ENCODE data around the gene FAM53A.

Gene FAM53A

DNA sequence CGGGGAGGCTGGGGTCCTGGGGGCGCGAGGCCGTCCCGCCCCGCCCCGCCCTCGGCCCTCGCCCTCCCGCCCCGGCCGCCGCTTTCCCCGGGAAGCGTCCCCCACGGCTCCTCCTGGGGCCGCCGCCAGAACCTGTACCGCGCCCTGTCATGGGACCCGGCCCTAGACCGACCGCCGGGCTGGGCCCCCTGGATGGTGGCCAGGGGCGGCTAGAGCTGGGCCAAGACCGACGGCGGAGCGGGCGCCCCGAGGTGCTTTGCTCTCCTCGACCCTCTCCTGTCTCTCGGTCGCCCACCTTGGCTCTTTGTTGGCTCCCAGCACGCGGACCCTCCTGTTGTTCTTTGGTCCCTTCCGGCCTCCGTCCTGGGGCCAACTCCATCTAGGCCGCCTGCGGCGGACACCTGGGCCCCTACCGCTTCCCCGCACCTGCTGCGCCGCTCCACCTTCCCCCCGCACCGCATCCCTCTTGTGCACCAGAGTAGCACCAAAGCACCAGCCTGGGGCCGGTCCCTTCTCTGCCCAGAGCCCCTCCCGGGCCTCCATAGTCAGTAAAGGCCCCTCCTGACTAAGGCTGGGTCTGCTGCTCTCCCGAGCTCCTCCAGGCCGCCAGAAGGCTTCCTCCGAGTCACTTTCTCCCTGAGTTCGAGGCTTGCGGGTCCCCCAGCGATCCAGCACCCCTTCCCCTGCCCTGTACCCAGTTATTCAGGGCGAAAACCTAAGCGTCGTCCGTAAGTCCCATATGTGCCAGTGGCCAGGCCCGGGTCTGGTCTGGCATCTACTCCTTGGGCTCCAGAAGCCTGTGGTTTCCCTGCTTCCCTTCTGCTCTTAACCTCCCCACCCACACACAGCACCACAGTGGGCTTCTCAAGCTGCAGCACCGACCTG is 37.8 kb upstream of the FAM53A start:
- H3K27ac ChIP-seq (ENCODE audit: extremely low read depth, low read depth, low read length): peak overlapping the region; percentile 53; the same call in 1 of the 2 replicates
- TF ChIP-seq YY2 (tag by site-specific recombination; IDR thresholded peaks at IDR 0.05): no peak
- TF ChIP-seq ZIC2 (tag by site-specific recombination; IDR thresholded peaks at IDR 0.05): peak; percentile 71
- no peak for TF ChIP-seq ZNF600 (tag by site-specific recombination; IDR thresholded peaks at IDR 0.05)
- 0 out of 2 replicates have a peak, but pooled peaks have one; percentile 26 for TF ChIP-seq ZNF335 (tag by site-specific recombination; conservative IDR thresholded peaks at IDR 0.05)
- TF ChIP-seq, protein P1, sequence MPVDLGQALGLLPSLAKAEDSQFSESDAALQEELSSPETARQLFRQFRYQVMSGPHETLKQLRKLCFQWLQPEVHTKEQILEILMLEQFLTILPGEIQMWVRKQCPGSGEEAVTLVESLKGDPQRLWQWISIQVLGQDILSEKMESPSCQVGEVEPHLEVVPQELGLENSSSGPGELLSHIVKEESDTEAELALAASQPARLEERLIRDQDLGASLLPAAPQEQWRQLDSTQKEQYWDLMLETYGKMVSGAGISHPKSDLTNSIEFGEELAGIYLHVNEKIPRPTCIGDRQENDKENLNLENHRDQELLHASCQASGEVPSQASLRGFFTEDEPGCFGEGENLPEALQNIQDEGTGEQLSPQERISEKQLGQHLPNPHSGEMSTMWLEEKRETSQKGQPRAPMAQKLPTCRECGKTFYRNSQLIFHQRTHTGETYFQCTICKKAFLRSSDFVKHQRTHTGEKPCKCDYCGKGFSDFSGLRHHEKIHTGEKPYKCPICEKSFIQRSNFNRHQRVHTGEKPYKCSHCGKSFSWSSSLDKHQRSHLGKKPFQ (tag by site-specific recombination; IDR thresholded peaks at IDR 0.05): no peak
- TF ChIP-seq, protein P2, sequence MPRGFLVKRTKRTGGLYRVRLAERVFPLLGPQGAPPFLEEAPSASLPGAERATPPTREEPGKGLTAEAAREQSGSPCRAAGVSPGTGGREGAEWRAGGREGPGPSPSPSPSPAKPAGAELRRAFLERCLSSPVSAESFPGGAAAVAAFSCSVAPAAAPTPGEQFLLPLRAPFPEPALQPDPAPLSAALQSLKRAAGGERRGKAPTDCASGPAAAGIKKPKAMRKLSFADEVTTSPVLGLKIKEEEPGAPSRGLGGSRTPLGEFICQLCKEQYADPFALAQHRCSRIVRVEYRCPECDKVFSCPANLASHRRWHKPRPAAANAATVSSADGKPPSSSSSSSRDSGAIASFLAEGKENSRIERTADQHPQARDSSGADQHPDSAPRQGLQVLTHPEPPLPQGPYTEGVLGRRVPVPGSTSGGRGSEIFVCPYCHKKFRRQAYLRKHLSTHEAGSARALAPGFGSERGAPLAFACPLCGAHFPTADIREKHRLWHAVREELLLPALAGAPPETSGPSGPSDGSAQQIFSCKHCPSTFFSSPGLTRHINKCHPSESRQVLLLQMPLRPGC (tag by site-specific recombination; IDR thresholded peaks at IDR 0.05): 0 out of 2 replicates have a peak, but pooled peaks have one; percentile 8
- TF ChIP-seq ZEB2 (tag by site-specific recombination; IDR thresholded peaks at IDR 0.05): 0 out of 2 replicates have a peak, but pooled peaks have one; percentile 32
- 0 out of 2 replicates have a peak, but pooled peaks have one; percentile 15 for TF ChIP-seq ZBTB20 (tag by site-specific recombination; IDR thresholded peaks at IDR 0.05)
- TF ChIP-seq, protein P3, sequence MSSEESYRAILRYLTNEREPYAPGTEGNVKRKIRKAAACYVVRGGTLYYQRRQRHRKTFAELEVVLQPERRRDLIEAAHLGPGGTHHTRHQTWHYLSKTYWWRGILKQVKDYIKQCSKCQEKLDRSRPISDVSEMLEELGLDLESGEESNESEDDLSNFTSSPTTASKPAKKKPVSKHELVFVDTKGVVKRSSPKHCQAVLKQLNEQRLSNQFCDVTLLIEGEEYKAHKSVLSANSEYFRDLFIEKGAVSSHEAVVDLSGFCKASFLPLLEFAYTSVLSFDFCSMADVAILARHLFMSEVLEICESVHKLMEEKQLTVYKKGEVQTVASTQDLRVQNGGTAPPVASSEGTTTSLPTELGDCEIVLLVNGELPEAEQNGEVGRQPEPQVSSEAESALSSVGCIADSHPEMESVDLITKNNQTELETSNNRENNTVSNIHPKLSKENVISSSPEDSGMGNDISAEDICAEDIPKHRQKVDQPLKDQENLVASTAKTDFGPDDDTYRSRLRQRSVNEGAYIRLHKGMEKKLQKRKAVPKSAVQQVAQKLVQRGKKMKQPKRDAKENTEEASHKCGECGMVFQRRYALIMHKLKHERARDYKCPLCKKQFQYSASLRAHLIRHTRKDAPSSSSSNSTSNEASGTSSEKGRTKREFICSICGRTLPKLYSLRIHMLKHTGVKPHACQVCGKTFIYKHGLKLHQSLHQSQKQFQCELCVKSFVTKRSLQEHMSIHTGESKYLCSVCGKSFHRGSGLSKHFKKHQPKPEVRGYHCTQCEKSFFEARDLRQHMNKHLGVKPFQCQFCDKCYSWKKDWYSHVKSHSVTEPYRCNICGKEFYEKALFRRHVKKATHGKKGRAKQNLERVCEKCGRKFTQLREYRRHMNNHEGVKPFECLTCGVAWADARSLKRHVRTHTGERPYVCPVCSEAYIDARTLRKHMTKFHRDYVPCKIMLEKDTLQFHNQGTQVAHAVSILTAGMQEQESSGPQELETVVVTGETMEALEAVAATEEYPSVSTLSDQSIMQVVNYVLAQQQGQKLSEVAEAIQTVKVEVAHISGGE (tag by site-specific recombination; conservative IDR thresholded peaks at IDR 0.05; ENCODE audit: low read depth): 0 out of 2 replicates have a peak, but pooled peaks have one; percentile 30
- CTCF ChIA-PET: interaction anchor here (0.7 to 1.2 kb wide), 3 partner anchors 28 to 173 kb away, joined by 3 to 9 read pairs (median 7); no protein-coding TSS in a partner anchor
- H3K4me1 ChIP-seq (ENCODE audit: control insufficient read depth, insufficient read depth, low read length): no peaks in the 10 kb centered on the region
- H3K36me3 ChIP-seq (ENCODE audit: control insufficient read depth in 2 of 2, insufficient read depth in 1 of 2, low read length in 2 of 2): peaks cover 11 to 65% of the 10 kb centered on the region in 2 experiments; a peak in 2 of 3 replicates
- H3K4me3 ChIP-seq (ENCODE audit: low read depth, low read length): peak overlapping the region; percentile 74
- H3K9me3 ChIP-seq (ENCODE audit: control insufficient read depth, insufficient read depth, low read depth, low read length): no peaks in the 10 kb centered on the region
- POLR2A ChIA-PET: interaction anchor here (0.9 to 3.4 kb wide), 5 partner anchors 10 to 74 kb away, joined by 3 to 44 read pairs (median 7); partner anchors contain the start of gene SLBP

DNA sequence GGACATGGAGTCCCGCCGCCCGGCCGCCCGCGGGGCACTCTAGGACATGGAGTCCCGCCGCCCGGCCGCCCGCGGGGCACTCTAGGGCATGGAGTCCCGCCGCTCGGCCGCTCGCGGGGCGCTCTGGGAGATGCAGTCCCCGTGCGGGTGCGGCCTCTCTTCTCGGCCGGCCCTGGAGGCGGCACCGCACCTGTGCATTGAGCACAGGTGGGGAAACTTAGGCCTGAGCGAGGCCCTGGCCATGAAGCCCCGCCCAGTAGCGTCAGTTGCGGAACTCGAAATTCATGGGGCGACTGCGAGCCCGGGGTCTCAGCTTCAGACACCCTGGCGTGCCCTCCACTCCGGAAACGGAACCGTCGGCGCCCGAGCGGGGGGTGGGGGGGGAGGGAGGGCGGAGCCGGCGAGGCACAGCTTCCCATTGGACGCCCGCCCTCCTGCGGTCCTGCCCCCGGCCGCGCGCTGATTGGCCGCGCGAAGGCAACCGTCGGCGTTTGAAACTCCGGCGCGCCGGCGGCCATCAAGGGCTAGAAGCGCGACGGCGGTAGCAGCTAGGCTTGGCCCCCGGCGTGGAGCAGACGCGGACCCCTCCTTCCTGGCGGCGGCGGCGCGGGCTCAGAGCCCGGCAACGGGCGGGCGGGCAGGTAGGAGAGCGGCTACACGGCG is 37.0 kb upstream of the FAM53A start, which contains the start of the genes TACC3 and TMEM129:
TACC3 (plus strand) TSS at position 519 of the 663 bp plus-strand sequence. CDS start 1,901 bp downstream, outside the sequence.
TMEM129 (minus strand) TSS at position 321 of the 663 bp plus-strand sequence. CDS start 486 bp downstream, outside the sequence.
- no peaks in the 10 kb centered on the region for H3K9me3 ChIP-seq (ENCODE audit: control insufficient read depth, insufficient read depth, low read depth, low read length)
- H3K36me3 ChIP-seq (ENCODE audit: control insufficient read depth in 2 of 2, insufficient read depth in 1 of 2, low read length in 2 of 2): peaks cover 9 to 65% of the 10 kb centered on the region in 2 experiments; a peak in 2 of 3 replicates
- CTCF ChIA-PET: interaction anchor here (1.2 kb wide), 1 partner anchor 28 kb away, joined by 7 read pairs; no protein-coding TSS in a partner anchor
- H3K4me3 ChIP-seq (ENCODE audit: low read depth, low read length): peak within 1 kb of the TSS; percentile 78
- H3K27ac ChIP-seq (ENCODE audit: extremely low read depth, low read depth, low read length): peak within 1 kb of the TSS; percentile 88
- POLR2A ChIA-PET: interaction anchor here (0.6 to 3.4 kb wide), 9 partner anchors 9 to 149 kb away, joined by 3 to 44 read pairs (median 5); partner anchors contain the start of genes NSD2 and SLBP
- no peaks in the 10 kb centered on the region for H3K4me1 ChIP-seq (ENCODE audit: control insufficient read depth, insufficient read depth, low read length)
- TF ChIP-seq ZNF24 (tag by site-specific recombination; IDR thresholded peaks at IDR 0.05) (no peak), ZNF530 (tag by site-specific recombination; IDR thresholded peaks at IDR 0.05; ENCODE audit: low read depth) (no peak), MEIS1 (CRISPR knock-in tag; IDR thresholded peaks at IDR 0.05; ENCODE audit: borderline replicate concordance) (no peak), ZXDB (tag by site-specific recombination; IDR thresholded peaks at IDR 0.05) (no peak), ZNF302 (tag by site-specific recombination; IDR thresholded peaks at IDR 0.05; ENCODE audit: low read depth) (no peak), ZNF596 (tag by site-specific recombination; IDR thresholded peaks at IDR 0.05) (no peak), ZNF707 (tag by site-specific recombination; IDR thresholded peaks at IDR 0.05) (no peak), ZNF473 (tag by site-specific recombination; IDR thresholded peaks at IDR 0.05) (no peak), ZNF629 (tag by site-specific recombination; IDR thresholded peaks at IDR 0.05) (no peak)
- TF ChIP-seq, protein P4, sequence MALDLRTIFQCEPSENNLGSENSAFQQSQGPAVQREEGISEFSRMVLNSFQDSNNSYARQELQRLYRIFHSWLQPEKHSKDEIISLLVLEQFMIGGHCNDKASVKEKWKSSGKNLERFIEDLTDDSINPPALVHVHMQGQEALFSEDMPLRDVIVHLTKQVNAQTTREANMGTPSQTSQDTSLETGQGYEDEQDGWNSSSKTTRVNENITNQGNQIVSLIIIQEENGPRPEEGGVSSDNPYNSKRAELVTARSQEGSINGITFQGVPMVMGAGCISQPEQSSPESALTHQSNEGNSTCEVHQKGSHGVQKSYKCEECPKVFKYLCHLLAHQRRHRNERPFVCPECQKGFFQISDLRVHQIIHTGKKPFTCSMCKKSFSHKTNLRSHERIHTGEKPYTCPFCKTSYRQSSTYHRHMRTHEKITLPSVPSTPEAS (tag by site-specific recombination; IDR thresholded peaks at IDR 0.05): no peak
- TF ChIP-seq, protein P5, sequence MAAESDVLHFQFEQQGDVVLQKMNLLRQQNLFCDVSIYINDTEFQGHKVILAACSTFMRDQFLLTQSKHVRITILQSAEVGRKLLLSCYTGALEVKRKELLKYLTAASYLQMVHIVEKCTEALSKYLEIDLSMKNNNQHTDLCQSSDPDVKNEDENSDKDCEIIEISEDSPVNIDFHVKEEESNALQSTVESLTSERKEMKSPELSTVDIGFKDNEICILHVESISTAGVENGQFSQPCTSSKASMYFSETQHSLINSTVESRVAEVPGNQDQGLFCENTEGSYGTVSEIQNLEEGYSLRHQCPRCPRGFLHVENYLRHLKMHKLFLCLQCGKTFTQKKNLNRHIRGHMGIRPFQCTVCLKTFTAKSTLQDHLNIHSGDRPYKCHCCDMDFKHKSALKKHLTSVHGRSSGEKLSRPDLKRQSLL (tag by site-specific recombination; IDR thresholded peaks at IDR 0.05): peak; percentile 62; the same call in 1 of the 2 replicates
- TF ChIP-seq, protein P6, sequence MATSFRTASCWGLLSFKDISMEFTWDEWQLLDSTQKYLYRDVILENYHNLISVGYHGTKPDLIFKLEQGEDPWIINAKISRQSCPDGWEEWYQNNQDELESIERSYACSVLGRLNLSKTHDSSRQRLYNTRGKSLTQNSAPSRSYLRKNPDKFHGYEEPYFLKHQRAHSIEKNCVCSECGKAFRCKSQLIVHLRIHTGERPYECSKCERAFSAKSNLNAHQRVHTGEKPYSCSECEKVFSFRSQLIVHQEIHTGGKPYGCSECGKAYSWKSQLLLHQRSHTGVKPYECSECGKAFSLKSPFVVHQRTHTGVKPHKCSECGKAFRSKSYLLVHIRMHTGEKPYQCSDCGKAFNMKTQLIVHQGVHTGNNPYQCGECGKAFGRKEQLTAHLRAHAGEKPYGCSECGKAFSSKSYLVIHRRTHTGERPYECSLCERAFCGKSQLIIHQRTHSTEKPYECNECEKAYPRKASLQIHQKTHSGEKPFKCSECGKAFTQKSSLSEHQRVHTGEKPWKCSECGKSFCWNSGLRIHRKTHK (tag by site-specific recombination; IDR thresholded peaks at IDR 0.05): no peak

Measured in HEK293 (cell line).